ENCODE measurements around the gene GADD45GIP1.

DNA sequence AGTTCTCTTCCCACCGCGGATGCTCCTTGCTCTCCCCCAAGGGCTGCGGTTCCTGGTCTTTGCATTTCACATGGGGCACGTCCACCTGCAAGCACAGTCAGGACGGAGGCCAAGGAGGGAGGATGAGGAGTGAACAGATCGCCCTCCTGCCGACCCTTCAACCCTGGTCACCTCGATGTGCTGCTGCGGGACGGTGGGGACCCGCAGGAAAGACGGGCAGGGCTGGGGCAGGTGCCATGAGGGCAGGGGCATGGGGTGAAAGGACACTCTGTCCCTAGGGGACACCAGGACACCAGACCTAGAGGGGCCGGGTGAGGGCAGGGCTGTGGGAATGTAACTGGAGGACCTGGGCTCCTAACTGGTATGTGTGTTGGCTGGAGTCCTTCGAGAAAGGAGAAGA, 38.8 kb downstream of the GADD45GIP1 start:
- TF ChIP-seq, protein P1, sequence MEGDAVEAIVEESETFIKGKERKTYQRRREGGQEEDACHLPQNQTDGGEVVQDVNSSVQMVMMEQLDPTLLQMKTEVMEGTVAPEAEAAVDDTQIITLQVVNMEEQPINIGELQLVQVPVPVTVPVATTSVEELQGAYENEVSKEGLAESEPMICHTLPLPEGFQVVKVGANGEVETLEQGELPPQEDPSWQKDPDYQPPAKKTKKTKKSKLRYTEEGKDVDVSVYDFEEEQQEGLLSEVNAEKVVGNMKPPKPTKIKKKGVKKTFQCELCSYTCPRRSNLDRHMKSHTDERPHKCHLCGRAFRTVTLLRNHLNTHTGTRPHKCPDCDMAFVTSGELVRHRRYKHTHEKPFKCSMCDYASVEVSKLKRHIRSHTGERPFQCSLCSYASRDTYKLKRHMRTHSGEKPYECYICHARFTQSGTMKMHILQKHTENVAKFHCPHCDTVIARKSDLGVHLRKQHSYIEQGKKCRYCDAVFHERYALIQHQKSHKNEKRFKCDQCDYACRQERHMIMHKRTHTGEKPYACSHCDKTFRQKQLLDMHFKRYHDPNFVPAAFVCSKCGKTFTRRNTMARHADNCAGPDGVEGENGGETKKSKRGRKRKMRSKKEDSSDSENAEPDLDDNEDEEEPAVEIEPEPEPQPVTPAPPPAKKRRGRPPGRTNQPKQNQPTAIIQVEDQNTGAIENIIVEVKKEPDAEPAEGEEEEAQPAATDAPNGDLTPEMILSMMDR (IDR thresholded peaks at IDR 0.05), result no peak
- no peak for TF ChIP-seq POLR2AphosphoS5 (IDR thresholded peaks at IDR 0.05)
